ENCODE data around the gene USP53.
"Not testable (repeated sequence)": the region's sequence is repeated elsewhere in the genome, so short reads cannot be mapped to it uniquely, and the experiment has no call there.

The USP53 gene

DNA sequence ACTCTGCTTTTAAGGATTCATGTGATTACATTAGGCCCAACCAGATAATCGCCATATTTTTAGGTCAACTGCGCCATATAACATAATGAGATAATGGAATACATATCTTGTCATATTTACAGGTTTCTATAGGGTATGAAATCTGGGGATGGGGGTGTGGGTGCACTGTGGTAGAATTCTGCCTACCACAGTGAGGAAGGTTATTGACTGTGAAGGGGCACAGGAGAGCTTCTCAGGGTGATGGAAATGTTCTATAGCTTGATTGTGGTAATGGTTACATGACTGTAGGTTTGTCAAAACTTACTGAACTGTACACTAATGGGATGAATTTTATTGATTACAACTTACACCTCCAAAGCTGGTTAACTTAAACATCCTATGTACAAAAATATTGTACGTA lies 15.9 kb downstream of the USP53 start:
- DNase-seq (ENCODE audit: low read depth, low spot score) = no peak

DNA sequence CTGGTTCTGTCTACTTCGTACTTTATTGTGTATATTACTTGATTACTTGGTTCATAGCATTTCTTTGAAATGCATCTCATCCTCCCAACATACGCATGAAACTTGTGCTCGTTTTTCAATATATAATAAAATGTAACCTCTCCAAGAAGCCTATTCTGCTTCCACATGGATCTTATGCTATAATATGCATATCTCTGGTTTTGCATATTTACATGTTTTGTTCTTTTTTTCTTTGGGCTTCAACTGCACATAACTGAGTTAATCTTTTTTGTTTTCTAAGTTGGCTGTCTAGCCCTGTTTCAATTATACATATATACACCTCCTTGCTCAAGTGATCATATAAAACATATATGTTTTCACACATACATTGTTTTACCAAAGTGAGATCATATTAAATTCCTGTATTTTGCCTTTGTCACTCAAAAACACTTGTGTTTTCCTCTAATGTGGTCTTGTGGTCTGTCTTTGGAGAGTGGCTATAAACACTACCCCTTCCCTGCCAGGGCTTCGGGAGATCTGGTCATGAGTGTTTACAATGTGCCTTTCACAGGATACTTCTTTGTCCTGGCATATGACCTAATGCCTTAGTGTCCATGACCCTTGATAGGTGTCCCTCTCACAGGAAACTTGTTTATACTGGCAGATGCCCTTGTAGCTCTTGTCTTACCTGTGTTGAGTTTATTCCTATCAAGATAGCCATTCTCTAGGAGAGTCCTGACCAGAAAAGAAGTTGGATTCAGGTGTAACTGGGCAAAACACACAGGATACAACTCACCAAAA lies 17.6 kb downstream of the USP53 start:
- DNase-seq (ENCODE audit: low read depth, low spot score) = no peak

DNA sequence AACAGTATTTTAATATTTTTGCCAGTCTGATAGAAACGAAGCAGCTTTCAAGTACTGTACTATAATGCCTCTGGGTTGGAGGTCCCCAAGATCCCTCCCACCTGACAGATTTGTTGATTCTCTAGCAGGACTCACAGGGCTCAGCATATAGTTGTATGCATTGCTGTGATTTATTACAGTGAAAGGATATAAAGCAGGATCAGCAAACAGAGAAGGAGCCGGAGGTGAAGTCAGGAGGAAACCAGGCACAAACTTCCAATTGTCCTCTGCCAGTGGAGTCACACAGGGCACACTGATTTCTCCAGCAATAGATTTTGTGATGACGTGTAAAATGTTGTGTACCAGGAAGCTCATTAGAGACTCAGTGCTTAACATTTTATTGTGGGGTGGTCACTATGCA lies 19.0 kb downstream of the USP53 start:
- DNase-seq (ENCODE audit: low read depth, low spot score) = no peak

DNA sequence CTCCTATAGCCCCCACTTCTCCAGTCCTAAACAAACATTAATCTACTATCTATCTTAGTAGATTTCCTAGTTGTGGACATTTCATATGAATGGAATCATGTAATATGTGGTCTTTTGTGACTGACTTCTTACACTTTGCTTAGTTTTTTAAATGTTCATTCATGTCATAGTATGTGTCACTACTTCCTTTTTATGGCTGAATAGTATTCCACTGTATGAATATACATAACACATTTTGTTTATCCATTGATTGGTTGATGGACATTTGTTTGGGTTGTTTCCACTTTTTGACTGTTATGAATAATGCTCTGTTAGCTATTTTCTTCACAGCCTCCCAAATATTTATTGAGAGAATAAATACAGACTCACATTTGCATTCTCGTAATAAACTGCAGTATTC lies 19.8 kb downstream of the USP53 start:
- DNase-seq (ENCODE audit: low read depth, low spot score) = no peak

DNA sequence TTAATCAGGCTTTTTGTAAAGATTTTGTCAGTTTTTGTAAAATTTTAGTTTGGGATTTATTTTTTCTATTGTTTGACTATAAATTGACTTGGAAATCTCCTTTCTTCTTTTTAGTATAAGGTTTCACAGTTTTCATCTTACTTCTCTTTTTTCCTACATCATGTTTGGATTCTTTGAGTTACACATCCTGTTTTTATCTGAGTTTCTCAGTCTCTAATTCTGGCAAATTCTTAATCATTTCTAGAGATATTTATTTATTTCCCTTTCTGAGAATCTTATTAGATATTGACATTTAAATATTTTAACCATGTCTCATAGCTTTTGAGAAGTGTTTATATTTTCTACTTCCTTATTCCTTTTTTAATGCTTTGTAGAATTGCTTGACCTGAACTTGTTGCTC lies 20.7 kb downstream of the USP53 start:
- DNase-seq (ENCODE audit: low read depth, low spot score) = no peak

DNA sequence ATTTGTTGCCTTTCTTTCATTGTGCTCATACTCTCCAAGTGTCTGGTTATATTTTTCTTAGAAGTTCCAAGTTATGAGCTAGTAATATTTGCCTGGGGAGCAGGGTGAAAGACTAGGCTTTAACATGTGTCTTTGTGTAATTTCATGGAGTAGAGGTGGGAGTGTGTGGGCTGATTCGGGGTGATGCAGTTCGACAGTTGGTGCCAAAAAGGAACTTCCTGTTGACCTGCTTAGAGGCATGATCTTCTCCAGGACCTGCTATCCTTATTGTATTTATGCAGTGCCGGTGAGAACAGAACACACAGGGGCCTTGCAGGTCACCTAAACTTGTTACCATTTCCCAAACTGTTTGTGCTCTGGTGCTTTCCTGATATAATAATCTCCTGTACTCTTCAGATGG lies 21.2 kb downstream of the USP53 start:
- DNase-seq (ENCODE audit: low read depth, low spot score) = no peak

DNA sequence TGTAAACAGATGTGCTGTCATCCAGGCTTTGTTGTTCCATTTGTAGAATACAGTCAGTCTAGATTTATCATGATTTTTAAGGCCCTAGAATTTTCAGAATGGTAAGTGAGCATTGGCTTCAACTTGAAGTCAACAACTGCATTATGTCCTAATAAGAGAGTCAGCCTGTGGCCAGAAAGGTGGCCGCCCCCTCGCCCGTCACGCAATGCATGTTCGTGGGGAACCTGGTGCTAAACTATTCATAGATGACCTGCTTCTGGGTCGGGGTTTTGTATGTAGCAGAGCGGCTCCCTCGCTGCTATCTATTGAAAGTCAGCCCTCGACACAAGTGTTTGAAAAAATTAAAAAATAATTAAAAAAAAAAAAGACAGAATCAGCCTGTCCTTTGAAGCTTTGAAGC lies 24.7 kb downstream of the USP53 start:
- DNase-seq (ENCODE audit: low read depth, low spot score) = no peak

DNA sequence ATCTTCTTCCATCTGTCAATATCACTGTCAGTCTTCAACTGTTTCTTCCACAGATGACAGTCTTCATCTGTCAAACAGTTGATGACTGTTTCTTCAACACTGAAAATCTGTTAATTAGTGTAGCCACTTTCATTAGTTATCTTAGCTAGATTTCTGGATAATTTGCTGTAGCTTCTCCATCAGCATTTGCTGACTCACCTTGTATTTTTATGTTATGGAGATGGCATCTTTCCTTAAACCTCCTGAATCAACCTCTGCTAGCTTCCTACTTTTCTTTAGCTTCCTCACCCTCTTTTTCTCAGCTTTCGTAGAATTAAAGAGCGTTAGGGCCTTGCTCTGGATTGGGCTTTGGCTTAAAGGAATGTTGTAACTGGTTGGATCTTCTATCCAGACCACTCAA lies 25.1 kb downstream of the USP53 start:
- no peak for DNase-seq (ENCODE audit: low read depth, low spot score)

DNA sequence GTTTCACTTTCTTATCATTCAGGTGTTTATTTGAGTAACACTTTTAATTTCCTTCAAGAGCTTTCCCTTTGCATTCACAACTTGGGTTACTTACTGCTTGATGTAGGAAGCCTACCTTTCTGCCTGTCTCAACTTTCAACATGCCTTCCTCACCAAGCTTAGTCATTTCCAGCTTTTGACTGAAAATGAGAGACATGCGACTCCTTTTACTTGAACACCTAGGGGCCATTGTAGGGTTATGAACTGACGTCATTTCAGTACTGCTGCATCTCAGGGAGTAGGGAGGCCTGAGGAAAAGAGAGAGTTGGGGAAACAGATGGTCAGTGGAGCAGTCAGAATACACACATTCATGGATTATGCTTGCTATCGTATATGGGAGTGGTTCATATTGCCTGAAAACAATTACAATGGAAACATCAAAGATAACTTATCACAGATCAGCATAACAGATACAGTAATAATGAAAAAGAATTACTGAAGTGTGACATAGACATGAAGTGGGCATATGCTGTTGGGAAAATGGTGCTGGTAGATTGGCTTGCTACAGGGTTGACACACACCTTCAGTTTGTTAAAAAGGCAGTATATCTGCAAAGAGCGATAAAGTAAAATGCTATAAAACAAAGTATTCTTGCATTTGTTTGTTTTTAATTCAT lies 25.7 kb downstream of the USP53 start:
- DNase-seq (ENCODE audit: low read depth, low spot score) = no peak

DNA sequence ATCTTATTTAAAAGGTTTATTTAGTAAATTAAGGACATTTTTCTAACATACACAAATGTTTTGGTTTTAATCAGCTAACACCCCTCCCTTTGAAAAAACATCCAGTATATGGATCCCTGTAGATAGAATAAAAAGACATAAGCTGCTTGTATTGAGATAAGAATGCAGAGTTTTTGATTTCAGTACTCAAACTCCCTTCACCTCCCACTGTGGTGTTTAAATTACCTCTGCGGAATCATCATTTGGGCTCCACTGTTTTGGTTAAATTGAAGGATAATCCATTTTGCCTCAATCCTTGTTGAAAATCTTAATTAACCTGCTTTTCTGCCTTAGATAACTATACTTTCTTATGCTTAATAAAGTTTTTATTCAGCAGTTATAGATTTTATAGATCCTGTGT lies 27.6 kb downstream of the USP53 start:
- no peak for DNase-seq (ENCODE audit: low read depth, low spot score)

DNA sequence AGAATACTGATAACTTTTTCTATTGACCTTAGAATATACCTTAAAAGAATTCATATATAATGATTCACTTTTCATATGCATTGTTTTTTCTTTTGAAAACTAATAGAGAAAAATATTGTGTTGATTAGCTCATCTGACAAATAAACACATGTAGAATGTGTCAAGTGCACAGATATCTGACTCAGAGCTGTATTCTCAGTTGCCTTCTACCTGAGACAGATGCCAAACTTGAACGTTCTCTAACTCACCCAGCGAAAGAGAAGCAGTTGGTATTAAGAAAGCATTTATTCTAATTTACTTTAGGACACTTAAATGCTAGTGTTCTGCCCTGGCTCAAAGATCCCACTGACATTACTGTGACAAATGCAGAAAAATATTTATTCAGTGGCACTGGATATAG lies 28.1 kb downstream of the USP53 start:
- no peak for DNase-seq (ENCODE audit: low read depth, low spot score)

DNA sequence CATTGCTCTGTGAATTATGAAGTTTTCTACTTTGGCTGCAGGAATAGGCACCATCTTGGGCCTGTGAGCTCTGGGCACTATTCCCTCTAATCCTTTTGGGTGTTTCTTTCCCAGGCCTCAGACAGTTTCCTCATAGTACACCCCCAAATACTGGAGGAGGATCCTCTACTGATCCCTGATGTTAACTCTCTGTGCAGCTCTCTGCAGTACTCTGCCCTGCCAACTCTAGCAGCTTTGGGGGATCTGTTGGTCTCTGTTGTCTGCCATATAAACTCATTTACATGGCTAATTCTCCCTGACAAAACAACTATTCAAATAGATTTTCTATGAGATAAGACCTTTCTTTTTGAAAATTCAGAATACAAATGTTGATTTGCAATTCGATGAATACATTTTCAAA lies 29.9 kb downstream of the USP53 start:
- DNase-seq (ENCODE audit: low read depth, low spot score) = no peak

DNA sequence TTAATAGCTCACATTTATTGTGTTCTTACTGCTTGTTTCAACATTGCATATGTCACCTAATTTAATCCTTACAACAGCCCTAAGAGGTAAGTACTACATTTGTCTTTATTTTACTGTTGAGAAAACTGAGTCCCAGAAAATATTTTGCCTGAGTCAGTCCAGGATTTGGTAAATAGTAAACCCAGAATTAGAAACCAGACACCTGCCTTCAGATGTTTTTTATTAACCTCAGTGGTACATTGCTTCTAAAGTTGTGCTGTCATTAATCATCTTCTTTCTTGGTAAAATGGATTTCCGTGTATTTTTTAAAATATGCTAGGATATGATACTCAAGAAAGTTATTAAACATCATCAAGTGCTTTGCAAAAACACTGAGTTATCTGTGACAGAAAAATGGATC lies 31.4 kb downstream of the USP53 start:
- no peak for DNase-seq (ENCODE audit: low read depth, low spot score)

DNA sequence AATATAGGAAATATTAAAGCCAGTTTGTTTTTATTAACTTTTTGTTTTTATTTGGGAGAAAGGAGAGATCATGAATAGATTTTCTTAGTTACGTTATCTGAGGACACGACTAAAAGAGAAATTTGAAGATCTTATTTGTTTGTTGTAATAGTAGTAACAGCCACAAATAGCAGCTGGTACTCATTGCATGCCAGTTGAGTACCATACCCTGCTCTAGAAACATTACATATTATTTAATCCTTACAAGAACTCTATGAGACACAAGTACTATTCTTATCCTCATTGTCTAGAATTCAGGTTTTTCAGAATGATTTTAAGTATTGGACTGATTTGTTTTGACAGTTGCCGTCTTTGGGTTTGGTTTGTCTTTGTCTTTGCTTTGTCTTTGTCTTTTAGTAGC lies 31.8 kb downstream of the USP53 start:
- DNase-seq (ENCODE audit: low read depth, low spot score) = no peak

DNA sequence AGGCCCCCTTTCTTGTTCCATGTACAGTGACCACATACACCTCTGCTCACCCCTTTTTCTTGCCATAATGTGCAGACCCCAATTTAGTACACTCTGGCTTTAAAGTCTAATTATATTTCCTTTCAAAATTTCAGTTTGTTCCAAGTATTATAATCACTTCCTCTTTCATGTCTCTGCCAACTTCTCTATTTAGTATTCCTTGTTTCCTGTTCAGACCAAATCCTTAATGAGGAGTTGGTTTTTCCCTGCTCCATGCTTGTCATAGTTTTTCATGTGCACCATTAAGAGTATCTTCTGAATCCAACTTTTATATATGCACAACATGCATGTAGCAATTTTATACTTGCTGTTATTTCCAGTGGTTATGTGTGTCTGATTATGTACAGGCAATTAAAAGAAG lies 32.3 kb downstream of the USP53 start:
- DNase-seq (ENCODE audit: low read depth, low spot score) = no peak

DNA sequence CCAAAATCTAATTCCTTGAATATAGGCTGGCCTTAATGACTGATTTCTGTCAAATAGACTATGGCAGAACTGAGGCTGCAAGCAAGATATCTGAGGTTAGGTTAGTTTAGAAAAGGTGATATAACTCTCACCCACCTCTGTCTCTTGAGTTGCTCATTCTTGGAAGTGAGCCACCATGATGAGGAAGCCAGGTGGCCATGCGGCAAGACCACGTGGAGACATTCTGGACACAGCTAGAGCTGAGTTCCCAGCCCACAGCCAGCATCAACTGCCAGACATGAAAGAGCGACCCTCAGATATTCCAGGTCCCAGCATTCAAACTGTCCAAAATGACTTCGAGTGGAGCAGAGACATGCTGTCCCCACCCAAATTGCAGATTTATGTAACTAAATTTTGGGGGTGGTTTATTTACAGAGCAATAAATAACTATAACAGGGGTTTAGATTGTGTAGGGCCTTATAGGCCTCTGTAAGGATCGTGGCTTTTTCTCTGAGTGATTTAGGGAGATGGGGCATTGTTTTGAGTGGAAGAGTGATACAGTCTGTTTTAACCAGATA lies 33.7 kb downstream of the USP53 start:
- no peak for DNase-seq (ENCODE audit: low read depth, low spot score)

DNA sequence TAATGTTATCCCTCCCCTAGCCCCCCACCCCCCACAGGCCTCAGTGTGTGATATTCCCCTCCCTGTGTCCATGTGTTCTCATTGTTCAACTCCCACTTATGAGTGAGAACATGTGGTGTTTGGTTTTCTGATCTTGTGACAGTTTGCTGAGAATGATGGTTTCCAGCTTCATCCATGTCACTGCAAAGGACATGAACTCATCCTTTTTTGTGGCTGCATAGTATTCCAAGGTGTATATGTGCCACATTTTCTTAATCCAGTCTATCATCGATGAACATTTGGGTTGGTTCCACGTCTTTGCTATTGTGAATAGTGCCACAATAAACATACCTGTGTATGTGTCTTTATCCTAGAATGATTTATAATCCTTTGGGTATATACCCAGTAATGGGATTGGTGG lies 38.5 kb downstream of the USP53 start:
- not testable (repeated sequence) for DNase-seq (ENCODE audit: low read depth, low spot score)

DNA sequence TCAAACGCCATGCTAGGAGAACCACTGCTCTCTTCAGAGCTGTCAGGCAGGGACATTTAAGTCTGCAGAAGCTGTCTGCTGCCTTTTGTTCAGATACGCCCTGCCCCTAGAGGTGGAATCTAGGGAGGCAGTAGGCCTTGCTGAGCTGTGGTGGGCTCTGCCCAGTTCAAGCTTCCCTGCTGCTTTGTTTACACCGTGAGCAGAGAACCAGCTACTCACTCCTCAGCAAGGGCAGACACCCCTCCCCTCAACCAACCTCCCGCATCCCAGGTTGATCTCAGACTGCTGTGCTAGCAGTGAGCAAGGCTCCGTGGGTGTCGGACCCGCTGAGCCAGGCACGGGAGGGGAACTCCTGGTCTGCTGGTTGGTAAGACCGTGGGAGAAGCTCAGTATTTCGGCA lies 42.7 kb downstream of the USP53 start:
- DNase-seq (ENCODE audit: low read depth, low spot score) = not testable (repeated sequence)

DNA sequence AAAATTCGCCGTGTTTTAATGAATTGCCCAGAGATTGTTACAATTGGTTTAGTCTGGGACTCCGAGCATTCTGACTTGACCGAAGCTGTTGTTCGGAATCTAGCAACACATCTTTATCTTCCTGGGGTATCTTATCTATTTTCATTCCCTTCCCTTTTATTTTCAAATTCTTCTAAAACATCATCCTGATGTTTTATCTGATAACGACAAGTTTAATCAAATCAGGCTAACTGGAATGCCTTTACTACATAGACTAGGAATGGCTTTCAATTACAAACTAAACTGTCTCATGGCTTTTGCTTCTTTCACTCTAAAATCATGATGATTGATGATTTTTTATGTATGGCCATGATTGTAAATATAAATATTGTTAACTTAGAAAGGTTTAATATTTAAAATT lies 48.0 kb downstream of the USP53 start:
- DNase-seq (ENCODE audit: low read depth, low spot score) = no peak

DNA sequence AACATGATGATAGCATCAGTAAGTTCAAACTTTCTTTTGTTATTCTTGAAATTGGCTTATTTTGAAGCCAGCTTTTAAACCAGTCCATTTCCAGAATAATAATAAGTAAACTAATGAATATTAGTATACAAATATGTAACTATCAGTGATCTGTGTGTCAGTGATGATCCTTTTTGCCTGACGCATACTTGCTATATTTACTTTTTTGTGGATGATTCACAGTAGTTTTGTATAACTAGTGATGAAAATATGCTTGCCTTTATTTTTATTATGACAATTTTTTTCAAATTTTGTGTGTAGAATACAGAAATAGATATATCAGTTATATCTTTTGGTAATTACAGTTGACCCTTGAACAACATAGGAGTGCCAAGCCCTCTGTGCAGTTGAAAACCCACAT lies 49.5 kb downstream of the USP53 start:
- no peak for DNase-seq (ENCODE audit: low read depth, low spot score)

DNA sequence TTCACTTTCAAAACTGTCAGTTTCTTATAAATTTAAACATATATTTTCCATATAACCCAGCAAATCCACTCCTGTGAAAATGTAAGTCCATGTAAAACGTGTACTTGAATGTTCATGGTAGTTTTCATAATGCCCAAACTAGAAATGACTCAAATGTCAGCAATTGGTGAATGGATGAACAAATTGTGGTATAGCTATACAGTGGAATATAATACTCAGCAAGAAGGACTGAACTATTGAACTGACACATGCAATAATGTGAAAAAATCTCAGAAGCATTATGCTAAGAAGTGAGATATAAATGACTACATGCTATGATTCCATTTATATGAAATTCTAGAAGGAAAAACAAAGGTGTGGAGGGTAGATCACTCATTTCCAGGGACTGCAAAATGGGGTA lies 52.2 kb downstream of the USP53 start:
- no peak for DNase-seq (ENCODE audit: low read depth, low spot score)

DNA sequence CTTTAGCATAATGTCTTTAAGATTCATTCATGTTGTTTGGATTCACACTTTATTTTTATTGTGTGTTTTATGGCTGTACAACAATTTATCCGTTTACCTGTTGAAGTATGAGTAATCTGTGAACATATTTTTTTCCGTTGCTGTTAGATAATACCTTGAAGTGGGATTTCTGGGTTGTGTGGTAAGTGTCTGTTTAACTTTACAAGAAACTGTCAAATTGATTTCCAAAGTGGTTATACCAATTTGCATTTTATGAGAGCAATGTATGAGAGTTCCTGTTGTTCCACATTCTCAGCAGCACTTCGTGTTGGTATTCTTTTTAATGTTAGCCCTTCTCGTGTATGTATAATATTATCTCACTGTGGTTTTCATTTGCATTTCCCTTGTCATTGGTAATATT lies 53.6 kb downstream of the USP53 start:
- no peak for DNase-seq (ENCODE audit: low read depth, low spot score)

DNA sequence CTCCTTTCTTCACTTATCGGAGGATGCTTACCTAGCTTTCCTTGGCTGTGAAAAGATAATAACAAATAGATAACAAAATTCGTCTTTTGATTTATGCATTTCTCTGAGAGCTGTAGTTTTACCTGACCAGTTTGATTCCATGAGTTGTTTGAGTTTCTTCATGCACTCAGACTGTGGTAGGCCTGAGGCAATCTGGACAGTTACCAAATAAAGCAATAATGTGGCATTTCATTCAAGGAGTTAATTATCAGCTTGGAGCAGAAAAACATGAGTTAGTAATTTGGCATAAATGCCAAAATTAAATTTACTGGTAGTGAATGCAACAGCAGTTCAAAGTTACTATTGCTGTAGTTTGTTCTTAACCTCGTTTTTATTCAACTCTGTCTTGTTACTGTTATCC lies 56.0 kb downstream of the USP53 start:
- DNase-seq (ENCODE audit: low read depth, low spot score) = no peak

All from iPS DF 19.7 (cell line).